KOPT-K1 (cell line): ENCODE results near the gene PPP6R1.
"Not testable (repeated sequence)": the region's sequence is repeated elsewhere in the genome, so short reads cannot be mapped to it uniquely, and the experiment has no call there.

Experiments used
- H3K27ac ChIP-seq: fragments of 200-600 bp; sonication (generic); 2 replicates; pipeline ENCODE4 v1.5.1; 2016; ENCODE audit warnings: antibody characterized with exemption, mild to moderate bottlenecking, low read depth, low read length; ENCODE audit not compliant: poor library complexity, severe bottlenecking
- H3K36me3 ChIP-seq: fragments of 200-600 bp; sonication (generic); 2 replicates; pipeline ENCODE4 v1.5.1; 2017; ENCODE audit warnings: antibody characterized with exemption, mild to moderate bottlenecking, low read length, moderate library complexity; ENCODE audit not compliant: insufficient read depth
- H3K9me3 ChIP-seq: fragments of 200-600 bp; sonication (generic); 2 replicates; pipeline ENCODE4 v1.5.1; 2017; ENCODE audit warnings: antibody characterized with exemption, low read length, mild to moderate bottlenecking; ENCODE audit not compliant: insufficient read depth, poor library complexity, severe bottlenecking

The PPP6R1 gene

DNA sequence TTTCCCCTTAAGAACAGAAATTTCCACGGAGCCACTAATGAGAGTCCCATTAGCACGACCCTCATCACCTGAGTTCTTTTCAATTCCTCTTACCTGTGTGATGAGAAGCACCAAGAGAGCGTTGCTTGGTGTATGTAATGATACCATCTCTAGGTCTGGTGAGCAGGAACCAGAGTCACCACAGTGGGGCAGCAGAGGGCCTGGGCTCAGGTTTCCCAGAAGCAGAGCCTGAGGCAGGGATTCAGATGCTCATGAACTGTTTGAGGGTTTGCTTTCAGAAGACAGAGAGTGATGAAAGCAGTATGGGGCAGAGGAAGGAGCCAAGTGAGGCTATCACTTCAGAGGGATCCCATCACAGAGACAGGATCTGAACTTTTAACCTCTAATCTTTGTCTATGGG, 46.4 kb downstream of the PPP6R1 start:
- H3K27ac ChIP-seq = no peak overlapping the region

GRCh38 chr19:55209693-55210472, 48.9 kb downstream of the PPP6R1 start:
- no peaks in the 10 kb centered on the region for H3K36me3 ChIP-seq
- H3K27ac ChIP-seq = no peak overlapping the region
- H3K9me3 ChIP-seq = peaks cover 9% of the 10 kb centered on the region

More for the DNA sequence above, 46.4 kb downstream of the PPP6R1 start:
- H3K9me3 ChIP-seq = peaks cover 9% of the 10 kb centered on the region
- no peaks in the 10 kb centered on the region for H3K36me3 ChIP-seq

DNA sequence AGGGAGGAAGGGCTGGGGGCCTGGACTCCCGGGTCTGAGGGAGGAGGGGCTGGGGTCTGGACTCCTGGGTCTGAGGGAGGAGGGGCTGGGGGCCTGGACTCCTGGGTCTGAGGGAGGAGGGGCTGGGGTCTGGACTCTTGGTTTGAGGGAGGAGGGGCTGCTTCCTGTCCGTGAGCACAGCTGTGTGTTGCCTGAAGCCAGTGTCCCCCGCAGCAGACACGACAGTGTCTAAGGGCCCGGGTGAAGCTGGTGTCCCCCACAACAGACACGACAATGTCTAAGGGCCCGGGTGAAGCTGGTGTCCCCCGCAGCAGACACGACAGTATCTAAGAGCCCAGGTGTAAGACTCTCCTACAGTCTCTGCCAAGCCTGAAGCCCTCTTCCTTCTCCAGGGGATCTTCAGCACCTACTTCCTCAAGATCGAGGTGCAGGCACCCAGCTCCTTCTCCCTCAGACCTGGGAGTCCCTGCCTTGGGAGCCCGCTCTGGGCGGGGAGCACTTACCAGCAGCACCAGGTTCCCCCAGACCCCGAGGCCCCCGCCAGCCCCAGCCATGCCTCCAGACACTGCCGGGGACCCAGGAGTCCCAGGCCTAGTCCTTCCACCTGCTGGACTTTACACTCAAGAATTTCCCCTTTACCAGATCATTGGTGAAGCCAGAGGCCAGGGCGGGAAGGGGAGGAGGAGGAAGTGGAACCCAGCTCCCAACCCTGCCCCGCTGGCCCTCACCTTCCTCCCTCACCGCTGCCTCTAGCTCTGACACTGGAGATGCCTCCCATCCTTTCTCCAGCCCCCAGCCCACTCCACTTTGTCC, 49.7 kb downstream of the PPP6R1 start, which contains the start of gene PTPRH:
Gene PTPRH, minus strand, starts transcription at position 622 of the 813 bp plus-strand sequence. Its CDS starts 68 bp downstream, at position 554.
- H3K27ac ChIP-seq = no peak within 1 kb of the TSS

GRCh38 chr19:55206664-55207500, 51.9 kb downstream of the PPP6R1 start:
- Histone ChIP-seq H3K36me3 (no peaks in the 10 kb centered on the region), H3K9me3 (no peaks in the 10 kb centered on the region), H3K27ac (no peak overlapping the region)

More for the DNA sequence above, 49.7 kb downstream of the PPP6R1 start, which contains the start of gene PTPRH:
- H3K36me3 ChIP-seq = no peaks in the 10 kb centered on the region
- peaks cover 9% of the 10 kb centered on the region for H3K9me3 ChIP-seq

DNA sequence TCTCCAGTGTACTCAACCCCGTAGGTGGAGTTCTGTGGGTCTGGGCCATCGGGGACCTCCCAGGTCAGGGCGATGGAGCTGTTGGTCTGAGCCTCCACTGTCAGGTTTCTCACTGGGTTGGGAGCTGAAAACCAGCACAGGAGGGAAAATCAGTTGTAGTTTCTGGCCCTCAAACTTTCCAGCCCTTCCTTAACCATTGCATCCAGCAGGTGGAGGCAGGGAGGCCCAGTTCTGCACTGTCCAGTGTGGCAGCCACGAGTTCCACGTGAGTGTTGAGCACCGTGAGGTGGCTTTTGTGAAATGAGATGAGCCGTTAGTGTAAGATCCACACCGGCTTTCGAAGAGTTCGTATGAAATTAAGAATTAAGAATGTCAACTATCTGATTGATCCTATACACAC, 56.6 kb downstream of the PPP6R1 start:
- H3K9me3 ChIP-seq, H3K27ac ChIP-seq, H3K36me3 ChIP-seq: not testable (repeated sequence)

DNA sequence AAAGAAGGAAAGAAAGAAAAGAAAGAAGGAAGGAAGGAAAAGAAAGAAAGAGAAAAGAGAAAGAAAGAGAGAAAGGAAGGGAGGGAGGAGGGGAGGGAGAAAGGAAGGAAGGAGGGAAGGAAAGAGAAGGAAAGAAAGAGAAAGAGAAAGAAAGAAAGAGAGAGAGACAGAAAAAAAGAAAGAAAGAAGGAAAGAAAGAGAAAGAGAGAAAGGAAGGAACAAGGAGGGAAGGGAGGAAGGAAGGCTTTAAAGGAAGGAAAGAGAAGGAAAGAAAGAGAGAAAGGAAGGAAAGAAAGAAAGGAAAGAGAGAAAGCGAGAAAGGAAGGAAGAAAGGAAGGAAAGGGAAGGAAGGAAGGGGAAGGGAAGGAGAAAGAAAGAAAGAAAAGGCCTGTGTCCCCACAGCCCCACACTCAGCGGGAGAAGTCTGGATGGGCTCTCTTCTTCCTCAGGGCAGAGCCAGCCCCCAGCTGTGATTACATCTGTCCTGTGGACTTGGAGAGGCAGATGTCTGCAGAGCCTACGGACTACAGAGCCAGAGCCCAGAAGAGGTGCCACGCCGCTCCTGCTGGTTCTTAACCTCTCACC, 59.1 kb downstream of the PPP6R1 start:
- Histone ChIP-seq H3K9me3 (no peaks in the 10 kb centered on the region), H3K27ac (no peak overlapping the region), H3K36me3 (no peaks in the 10 kb centered on the region)

DNA sequence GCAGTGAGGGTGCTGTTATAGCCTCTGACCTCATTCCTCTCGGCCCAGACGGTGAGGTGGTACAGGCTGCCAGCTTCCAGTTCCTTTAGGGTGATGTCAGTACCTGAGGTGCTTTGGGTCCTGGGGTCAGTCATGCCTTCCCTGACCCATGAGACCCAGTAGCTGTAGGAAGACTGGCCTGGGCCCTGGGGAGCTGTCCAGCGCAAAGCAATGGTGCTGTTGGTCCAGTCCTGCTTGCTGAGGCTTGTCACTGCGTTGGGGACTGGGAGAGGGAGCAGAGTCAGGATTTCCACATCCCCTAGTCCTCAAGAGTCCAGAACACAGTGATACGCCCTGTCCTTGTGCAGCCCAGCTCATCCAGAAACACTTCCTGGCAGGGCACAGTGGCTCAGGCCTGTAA, 60.2 kb downstream of the PPP6R1 start:
- H3K27ac ChIP-seq = no peak overlapping the region
- no peaks in the 10 kb centered on the region for H3K9me3 ChIP-seq
- H3K36me3 ChIP-seq = no peaks in the 10 kb centered on the region

DNA sequence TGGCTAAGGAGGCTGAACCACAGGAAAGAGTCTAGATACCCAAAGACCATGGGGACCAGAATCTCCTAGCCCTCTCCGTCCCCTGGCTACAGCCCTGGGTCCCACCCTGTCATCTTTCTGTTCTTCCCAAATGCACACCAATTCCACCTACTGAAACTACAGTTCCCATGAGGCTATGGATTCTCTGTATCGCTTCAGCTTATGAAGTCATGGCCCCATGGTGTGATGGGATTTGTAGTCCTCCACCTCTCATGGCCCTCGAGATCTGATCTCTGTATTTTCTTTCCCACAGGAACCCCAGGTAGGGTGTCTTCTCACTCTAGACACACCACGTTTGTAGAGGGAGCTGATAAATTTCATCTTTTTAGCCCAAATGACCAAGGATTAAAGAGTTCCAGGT, 61.3 kb downstream of the PPP6R1 start:
- Histone ChIP-seq H3K36me3 (no peaks in the 10 kb centered on the region), H3K9me3 (no peaks in the 10 kb centered on the region), H3K27ac (no peak overlapping the region)

- H3K27ac ChIP-seq = no peak overlapping the region
- H3K9me3 ChIP-seq = no peaks in the 10 kb centered on the region
- H3K36me3 ChIP-seq = no peaks in the 10 kb centered on the region
These were observed 62.0 kb downstream of the PPP6R1 start for GRCh38 chr19:55196803-55197202.

DNA sequence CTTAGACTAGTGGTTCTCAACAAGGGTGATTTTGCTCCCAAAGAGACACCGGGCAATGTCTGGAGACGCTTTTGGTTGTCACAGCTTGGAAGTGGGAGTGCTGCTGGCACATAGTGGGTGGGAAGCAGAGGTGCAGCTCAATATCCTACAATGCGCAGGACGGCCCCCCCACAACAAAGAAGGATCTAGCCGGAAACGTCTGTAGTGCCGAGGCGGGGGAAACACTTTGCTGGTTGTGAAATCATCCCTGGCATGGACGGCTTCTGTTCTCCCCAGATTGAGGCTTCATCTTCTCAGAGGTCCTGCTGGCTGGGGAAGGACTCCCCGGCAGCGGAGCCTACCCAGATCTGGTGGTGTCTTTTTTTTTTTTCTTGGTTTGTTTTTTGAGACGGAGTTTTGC, 65.3 kb downstream of the PPP6R1 start:
- H3K36me3 ChIP-seq = no peaks in the 10 kb centered on the region
- H3K9me3 ChIP-seq = no peaks in the 10 kb centered on the region
- H3K27ac ChIP-seq = no peak overlapping the region

DNA sequence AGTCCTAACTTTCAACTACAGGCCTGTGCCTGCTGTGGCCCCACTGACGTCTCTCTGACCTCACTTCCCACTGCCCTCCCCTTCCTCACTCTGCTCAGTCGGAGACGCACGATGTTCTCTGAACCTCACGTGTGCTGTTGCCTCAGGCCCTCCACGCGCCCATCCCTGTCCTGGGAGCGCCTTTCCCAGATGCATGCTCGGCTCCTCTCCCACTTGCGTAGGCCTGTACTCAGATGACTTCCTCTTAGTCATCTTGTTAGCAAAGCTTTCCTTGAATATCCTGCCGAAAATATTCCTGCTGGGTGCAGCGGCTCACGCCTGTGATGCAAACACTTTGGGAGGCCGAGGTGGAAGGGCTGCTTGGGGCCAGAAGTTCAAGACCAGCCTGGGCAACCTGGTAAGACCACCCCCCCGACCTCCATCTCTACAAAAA, 69.4 kb downstream of the PPP6R1 start:
- Histone ChIP-seq H3K36me3 (no peaks in the 10 kb centered on the region), H3K27ac (no peak overlapping the region), H3K9me3 (no peaks in the 10 kb centered on the region)

GRCh38 chr19:55188625-55189024, 70.2 kb downstream of the PPP6R1 start:
- Histone ChIP-seq H3K27ac (no peak overlapping the region), H3K9me3 (no peaks in the 10 kb centered on the region), H3K36me3 (no peaks in the 10 kb centered on the region)

DNA sequence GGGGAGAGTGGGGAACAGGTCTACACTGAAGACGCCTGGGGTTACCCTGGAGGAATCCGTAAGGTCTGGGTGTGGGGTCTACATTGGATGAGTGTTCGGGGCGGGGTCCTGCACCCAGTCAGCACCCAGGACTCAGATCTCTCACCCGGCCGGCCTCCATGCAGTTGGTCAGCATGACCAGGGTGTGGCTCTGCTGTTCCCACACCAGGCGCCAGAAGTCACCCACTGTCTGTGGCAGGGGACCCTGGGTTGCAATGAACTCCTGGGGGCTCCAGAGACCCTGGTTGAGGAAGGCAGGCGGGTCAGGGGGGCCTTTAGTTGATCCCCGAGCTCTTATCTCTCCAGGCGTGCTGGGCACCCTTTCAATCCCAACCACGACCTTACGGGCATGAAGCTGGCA, 72.7 kb downstream of the PPP6R1 start:
- Histone ChIP-seq H3K36me3 (no peaks in the 10 kb centered on the region), H3K9me3 (no peaks in the 10 kb centered on the region), H3K27ac (no peak overlapping the region)

DNA sequence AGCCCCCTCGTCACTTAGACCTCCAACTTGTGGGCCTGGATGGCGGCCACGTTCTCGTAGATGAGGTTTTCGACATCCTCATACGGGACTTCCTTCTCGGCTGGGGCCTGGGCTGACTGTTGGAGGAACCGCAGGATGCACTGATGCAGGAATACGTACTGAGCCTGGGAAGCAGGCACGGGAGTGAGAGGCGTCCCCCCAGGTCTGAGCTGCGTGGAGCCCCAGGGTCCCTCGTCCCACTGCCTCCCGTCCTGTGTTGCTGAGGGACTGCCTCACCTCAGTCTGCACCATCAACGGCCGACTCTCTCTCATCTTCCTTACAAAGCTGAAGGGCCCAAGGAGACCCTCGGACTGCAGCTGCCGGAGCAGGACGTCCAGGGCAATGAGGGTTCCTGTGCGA, 77.1 kb downstream of the PPP6R1 start:
- no peak overlapping the region for H3K27ac ChIP-seq
- H3K9me3 ChIP-seq = no peaks in the 10 kb centered on the region
- no peaks in the 10 kb centered on the region for H3K36me3 ChIP-seq
